Pancreas (tissue), 10 donors: ENCODE data around the gene MSANTD2. TPM values are rescaled to one million over a fixed set of nuclear protein-coding genes. Genes with fewer than 3 reads are reported as not detected.

Source experiments
- ATAC-seq, 4 donors: fragments of 200-7000 bp; cut with Tn5 transposase; one replicate each; pipeline versions ENCODE4 v1.8.0 to v1.9.1; 2020; ENCODE audit warnings: mild to moderate bottlenecking in 4 of 4, moderate library complexity in 4 of 4
- DNase-seq, 6 donors: peaks; one replicate each; pipeline ENCODE4 v3.0.0-alpha.2; 2020
- FAIRE-seq: peaks from 2 replicates; lab custom pipeline; 2012; peaks lifted over from hg19 to GRCh38; lab: Jason Lieb, UNC
- H3K27ac ChIP-seq, 4 donors: fragments of 200-600 bp; sonication (generic); 1 replicate in 3 of 4; 2 replicates in 1 of 4; pipeline versions ENCODE4 v1.5.0 to v1.8.0; 2020
- H3K27me3 ChIP-seq, 4 donors: fragments of 200-600 bp; one replicate each; pipeline ENCODE4 v1.8.0; 2021
- H3K36me3 ChIP-seq, 3 donors: fragments of 200-600 bp; sonication (generic) in 1 of 3; one replicate each; pipeline versions ENCODE4 v1.5.0 to v1.8.0; 2020 to 2021
- H3K4me1 ChIP-seq, 3 donors: fragments of 200-600 bp; one replicate each; pipeline ENCODE4 v1.8.0; 2021
- H3K4me3 ChIP-seq, 4 donors: fragments of 200-600 bp; sonication (generic) in 2 of 4; one replicate each; pipeline versions ENCODE4 v1.5.0 to v1.8.0; 2020 to 2021
- H3K9me3 ChIP-seq, 4 donors: fragments of 200-600 bp; one replicate each; pipeline ENCODE4 v1.8.0; 2021
- WGBS, 2 donors: extraction: QIAGEN DNeasy Blood & Tissue Kit; methylation state at CpG; one replicate each; pipeline ENCODE4 v1.1.7; 2013; 5-methylcytosine and 5-hydroxymethylcytosine counted together
- intact Hi-C, 3 donors: fragments of 100-400 bp; cut with DNase I; formaldehyde crosslinking; loops; one replicate each; pipeline versions ENCODE4 v1.11.1 to v1.14.2; 2022
- polyA plus RNA-seq, 2 donors: library from polyadenylated mRNA; stranded (reverse); fragments of 200-250 nt; gene quantifications; one replicate each; pipeline ENCODE4 v1.2.3, GENCODE V29; 2013
- total RNA-seq, 6 donors: library from RNA; stranded (reverse); fragmentation: NEBNext Ultra II Directional in 4 of 6; extraction: Animal tissue kit (Norgen Biotek cat#: 25700) in 4 of 6; gene quantifications; one replicate each; pipeline versions ENCODE4 v1.2.1 to v1.2.4, GENCODE V29; 2021 to 2023
- TF ChIP-seq, protein P1 (sequence below), 4 donors: fragments of 200-600 bp; sonication (generic) in 3 of 4; IDR thresholded peaks; one replicate each; pipeline versions ENCODE4 v1.5.0 to v1.8.0; 2021; ENCODE audit warnings: antibody characterized with exemption in 4 of 4
- donor health status: healthy with polysubstance abuse.
- donor health status: DM: no; HTN: no; CAD: no; lungs with moderate emphysema.
- donor health status: DM: no; HTN: no; CAD: no.
- donor health status: control.
- donor health status: control.
- donor health status: Bipolar disorder and iron deficiency.
- donor health status: DM: yes; HTN: yes; CAD: no.
- donor health status: DM: no; HTN: no; CAD: no.
- donor health status: DM: no; HTN: no; CAD: no.
- donor health status: DM: yes; HTN: yes; CAD: no.

The MSANTD2 gene
- total and polyA plus RNA-seq, 8 donors: 4.6 to 23.3 (median 7.1) TPM

DNA sequence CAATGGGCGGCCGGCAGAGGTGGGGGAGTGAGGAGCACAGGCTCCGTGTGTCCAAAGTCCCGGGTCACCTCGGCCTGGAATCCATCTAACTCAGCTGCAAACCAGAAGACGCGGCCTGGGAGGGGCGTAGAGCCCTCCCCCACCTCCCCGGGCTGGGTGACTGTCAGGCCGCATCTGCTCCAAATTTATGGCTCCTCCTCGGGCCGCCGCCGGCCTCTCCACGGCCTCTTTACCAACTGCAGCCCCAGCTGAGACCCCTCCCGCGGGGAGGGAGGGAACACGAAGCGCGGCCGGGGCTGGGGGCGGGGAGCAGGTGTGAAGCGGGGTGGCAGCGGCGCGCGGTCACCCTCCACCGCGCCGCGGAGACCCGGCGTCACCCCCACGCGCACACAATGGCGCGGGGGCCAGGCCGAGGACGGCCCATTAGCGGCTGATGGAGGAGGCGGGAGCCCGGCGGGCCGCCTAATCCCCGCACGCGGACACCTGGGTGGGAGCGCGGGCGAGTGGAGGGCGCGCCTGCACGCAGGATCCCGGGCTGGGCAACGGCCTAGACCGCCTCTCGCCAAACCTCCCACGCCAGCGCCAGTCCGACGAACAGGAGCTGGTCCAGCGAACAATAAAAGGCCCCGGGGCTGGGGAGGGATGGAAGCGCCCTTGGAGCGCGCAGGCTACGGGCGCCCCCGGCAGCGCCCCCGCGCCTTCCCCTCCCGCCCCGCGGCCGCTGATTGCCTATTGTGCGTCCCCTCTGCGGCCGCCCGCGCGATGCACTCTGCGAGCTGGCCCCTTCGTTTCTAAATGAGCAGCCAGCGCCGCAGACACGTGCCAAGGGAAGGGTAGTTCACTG is 39.1 kb upstream of the MSANTD2 start:
- peak in 2 of 6 donors; percentile 64 to 69 for DNase-seq
- H3K9me3 ChIP-seq: no peaks in the 10 kb centered on the region
- intact Hi-C loops: loop anchor here (10.0 kb wide), 1 partner anchor 175 kb away; no protein-coding TSS in a partner anchor
- peaks cover 0 to 8% (median 0%) of the 10 kb centered on the region in 3 donors for H3K4me1 ChIP-seq
- peak overlapping the region; percentile 5 to 46 (median 16) for H3K4me3 ChIP-seq
- no peak overlapping the region for H3K27ac ChIP-seq
- TF ChIP-seq, protein P1, sequence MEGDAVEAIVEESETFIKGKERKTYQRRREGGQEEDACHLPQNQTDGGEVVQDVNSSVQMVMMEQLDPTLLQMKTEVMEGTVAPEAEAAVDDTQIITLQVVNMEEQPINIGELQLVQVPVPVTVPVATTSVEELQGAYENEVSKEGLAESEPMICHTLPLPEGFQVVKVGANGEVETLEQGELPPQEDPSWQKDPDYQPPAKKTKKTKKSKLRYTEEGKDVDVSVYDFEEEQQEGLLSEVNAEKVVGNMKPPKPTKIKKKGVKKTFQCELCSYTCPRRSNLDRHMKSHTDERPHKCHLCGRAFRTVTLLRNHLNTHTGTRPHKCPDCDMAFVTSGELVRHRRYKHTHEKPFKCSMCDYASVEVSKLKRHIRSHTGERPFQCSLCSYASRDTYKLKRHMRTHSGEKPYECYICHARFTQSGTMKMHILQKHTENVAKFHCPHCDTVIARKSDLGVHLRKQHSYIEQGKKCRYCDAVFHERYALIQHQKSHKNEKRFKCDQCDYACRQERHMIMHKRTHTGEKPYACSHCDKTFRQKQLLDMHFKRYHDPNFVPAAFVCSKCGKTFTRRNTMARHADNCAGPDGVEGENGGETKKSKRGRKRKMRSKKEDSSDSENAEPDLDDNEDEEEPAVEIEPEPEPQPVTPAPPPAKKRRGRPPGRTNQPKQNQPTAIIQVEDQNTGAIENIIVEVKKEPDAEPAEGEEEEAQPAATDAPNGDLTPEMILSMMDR (IDR thresholded peaks at IDR 0.05): no peak
- peaks cover 0 to 52% (median 8%) of the 10 kb centered on the region in 4 donors for H3K27me3 ChIP-seq
- 1 to 3% methylated on average over 70 to 87 of the region's 87 CpGs for WGBS, 2 donors
- peak in 1 of 4 donors; percentile 24 for ATAC-seq
- no peaks in the 10 kb centered on the region for H3K36me3 ChIP-seq
- no peak for FAIRE-seq

DNA sequence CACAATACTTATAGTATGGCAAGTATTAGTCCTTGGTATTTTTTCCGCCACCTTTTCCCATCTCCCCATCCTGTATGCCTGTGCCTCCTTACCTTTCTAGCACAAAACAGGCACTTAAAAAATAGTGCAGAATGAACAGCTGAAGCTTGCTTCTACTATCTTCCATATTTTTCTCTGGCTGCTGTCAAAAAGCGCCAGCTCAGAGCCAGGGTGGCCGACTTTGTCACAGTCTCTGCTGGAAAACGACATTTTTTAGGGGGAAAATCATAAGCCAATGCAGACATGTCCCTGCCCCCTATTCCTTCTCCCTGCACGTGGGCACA is 38.6 kb upstream of the MSANTD2 start:
- no peak for FAIRE-seq
- 24 to 39% methylated on average over 5 of the region's 5 CpGs for WGBS, 2 donors
- H3K4me3 ChIP-seq: peak overlapping the region in 1 of 4 donors; percentile 46

GRCh38 chr11:124837491-124837856 is 37.3 kb upstream of the MSANTD2 start:
- no peaks in the 10 kb centered on the region for H3K9me3 ChIP-seq
- no peak overlapping the region for H3K27ac ChIP-seq
- FAIRE-seq (no peak), DNase-seq (no peak), ATAC-seq (peak in 3 of 4 donors; percentile 53 to 74 (median 69))
- H3K4me1 ChIP-seq: peaks cover 0 to 8% (median 0%) of the 10 kb centered on the region in 3 donors
- peaks cover 0 to 35% (median 7%) of the 10 kb centered on the region in 4 donors for H3K27me3 ChIP-seq
- no peaks in the 10 kb centered on the region for H3K36me3 ChIP-seq
- TF ChIP-seq, protein P1 (IDR thresholded peaks at IDR 0.05): no peak
- H3K4me3 ChIP-seq: no peak overlapping the region
- intact Hi-C loops: loop anchor here (10.0 kb wide), 1 partner anchor 173 kb away; no protein-coding TSS in a partner anchor
- WGBS, 2 donors: 33 to 37% methylated on average over 3 of the region's 3 CpGs

More for the DNA sequence above, 38.6 kb upstream of the MSANTD2 start:
- Histone ChIP-seq H3K27me3 (peaks cover 0 to 46% (median 8%) of the 10 kb centered on the region in 4 donors), H3K27ac (no peak overlapping the region), H3K9me3 (no peaks in the 10 kb centered on the region), H3K4me1 (peaks cover 0 to 8% (median 0%) of the 10 kb centered on the region in 3 donors), H3K36me3 (no peaks in the 10 kb centered on the region)
- TF ChIP-seq, protein P1 (IDR thresholded peaks at IDR 0.05): no peak
- DNase-seq: no peak
- ATAC-seq: no peak
- intact Hi-C loops: loop anchor here (10.0 kb wide), 1 partner anchor 174 kb away; no protein-coding TSS in a partner anchor

GRCh38 chr11:124835918-124836317 is 35.7 kb upstream of the MSANTD2 start:
- 69 to 87% methylated on average over 8 of the region's 8 CpGs for WGBS, 2 donors

More at GRCh38 chr11:124835918-124836317, 35.7 kb upstream of the MSANTD2 start:
- Histone ChIP-seq H3K27me3 (peaks cover 0 to 28% (median 7%) of the 10 kb centered on the region in 4 donors), H3K4me1 (peaks cover 0 to 8% (median 0%) of the 10 kb centered on the region in 3 donors), H3K36me3 (no peaks in the 10 kb centered on the region), H3K9me3 (no peaks in the 10 kb centered on the region), H3K4me3 (no peak overlapping the region), H3K27ac (no peak overlapping the region)
- DNase-seq (no peak), ATAC-seq (no peak), FAIRE-seq (no peak)
- TF ChIP-seq, protein P1 (IDR thresholded peaks at IDR 0.05): no peak
- intact Hi-C loops: loop anchor here (10.0 kb wide), 1 partner anchor 171 kb away; no protein-coding TSS in a partner anchor
